NCI-H1105 (cell line): ENCODE results near the gene CASZ1.

Experiments
- DNase-seq: peaks from one replicate; lab custom pipeline; 2025; lab: John Stamatoyannopoulos, UW

CASZ1 gene

GRCh38 chr1:10621906-10622305 lies 174.5 kb downstream of the CASZ1 start:
- no peak for DNase-seq

- DNase-seq: no peak
Measured at GRCh38 chr1:10620776-10621175, 175.7 kb downstream of the CASZ1 start.

- no peak for DNase-seq
Measured at GRCh38 chr1:10617931-10618885, 178.2 kb downstream of the CASZ1 start.

- DNase-seq: no peak
Measured at GRCh38 chr1:10617318-10617717, 179.1 kb downstream of the CASZ1 start.

- no peak for DNase-seq
Measured at GRCh38 chr1:10616696-10617095, 179.8 kb downstream of the CASZ1 start.

- no peak for DNase-seq
Measured at GRCh38 chr1:10615932-10616671, 180.3 kb downstream of the CASZ1 start.

GRCh38 chr1:10615332-10615731 lies 181.1 kb downstream of the CASZ1 start:
- no peak for DNase-seq

GRCh38 chr1:10614377-10615225 lies 181.8 kb downstream of the CASZ1 start:
- no peak for DNase-seq

- DNase-seq: no peak
Measured at GRCh38 chr1:10613861-10614260, 182.6 kb downstream of the CASZ1 start.

- no peak for DNase-seq
Measured at GRCh38 chr1:10613340-10613739, 183.1 kb downstream of the CASZ1 start.

GRCh38 chr1:10612436-10613160 lies 183.8 kb downstream of the CASZ1 start:
- DNase-seq: no peak

- no peak for DNase-seq
Measured at GRCh38 chr1:10610901-10611600, 185.4 kb downstream of the CASZ1 start.

- DNase-seq: no peak
Measured at GRCh38 chr1:10608690-10609089, 187.8 kb downstream of the CASZ1 start.

GRCh38 chr1:10607228-10607627 lies 189.2 kb downstream of the CASZ1 start:
- no peak for DNase-seq

GRCh38 chr1:10606064-10606463 lies 190.4 kb downstream of the CASZ1 start:
- DNase-seq: no peak

GRCh38 chr1:10604966-10605365 lies 191.5 kb downstream of the CASZ1 start:
- no peak for DNase-seq

- DNase-seq: no peak
Measured at GRCh38 chr1:10602936-10603335, 193.5 kb downstream of the CASZ1 start.

- DNase-seq: no peak
Measured at GRCh38 chr1:10601342-10602070, 194.9 kb downstream of the CASZ1 start.

GRCh38 chr1:10599194-10599861 lies 197.1 kb downstream of the CASZ1 start:
- DNase-seq: no peak

- DNase-seq: peak; percentile 37
Measured at GRCh38 chr1:10598389-10598702, 198.1 kb downstream of the CASZ1 start.
